OCI-LY1 (cell line): ENCODE results near the gene L3MBTL1.

Experiments used
- EZH2 ChIP-seq: fragments of 200-600 bp; sonication (generic), shearing (Covaris generic); IDR thresholded peaks from 2 replicates; pipeline ENCODE4 v1.8.0; 2017; ENCODE audit warnings: borderline replicate concordance, mixed run types, mild to moderate bottlenecking, antibody characterized with exemption, low read length, moderate library complexity, mixed read lengths
- TF ChIP-seq, protein P1 (sequence below): fragments of 200-600 bp; sonication (generic), shearing (Covaris generic); IDR thresholded peaks from 2 replicates; pipeline ENCODE4 v1.5.1; 2017; ENCODE audit warnings: mild to moderate bottlenecking, antibody characterized with exemption, low read length, moderate library complexity, mixed read lengths

DNA sequence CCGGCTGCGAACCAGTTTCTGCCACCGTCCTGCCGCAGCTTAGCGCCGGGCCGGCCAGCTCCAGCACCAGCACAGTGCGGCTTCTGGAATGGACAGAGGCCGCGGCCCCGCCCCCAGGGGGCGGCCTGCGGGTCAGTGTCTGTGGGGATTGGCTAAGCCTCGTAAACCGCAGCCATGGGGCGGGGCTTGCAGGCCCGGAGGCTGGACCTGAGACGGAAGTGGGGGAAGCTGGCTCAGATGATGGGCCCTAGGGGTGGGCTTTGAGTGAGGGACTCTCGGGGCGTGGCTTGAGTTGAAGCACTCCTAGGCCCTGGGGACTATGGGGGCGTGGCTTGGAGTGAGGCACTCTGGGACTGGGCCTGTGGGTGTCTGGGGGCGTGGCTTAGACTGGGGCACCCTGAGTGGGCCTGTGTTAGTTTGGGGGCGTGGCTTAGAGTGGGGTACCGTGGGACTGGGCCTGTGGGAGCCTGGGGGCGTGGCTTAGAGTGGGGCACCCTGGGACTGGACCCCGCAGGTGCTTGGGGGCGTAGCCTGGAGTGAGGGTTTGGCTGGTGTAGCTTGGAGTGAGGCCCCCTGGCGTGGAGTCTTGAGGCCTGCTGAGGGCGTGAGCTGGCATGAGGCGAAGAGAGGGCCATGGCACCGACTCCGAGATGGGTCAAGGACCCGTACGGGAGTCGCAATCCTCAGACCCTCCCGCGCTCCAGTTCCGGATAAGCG, 6.6 kb downstream of the L3MBTL1 start:
- TF ChIP-seq, protein P1, sequence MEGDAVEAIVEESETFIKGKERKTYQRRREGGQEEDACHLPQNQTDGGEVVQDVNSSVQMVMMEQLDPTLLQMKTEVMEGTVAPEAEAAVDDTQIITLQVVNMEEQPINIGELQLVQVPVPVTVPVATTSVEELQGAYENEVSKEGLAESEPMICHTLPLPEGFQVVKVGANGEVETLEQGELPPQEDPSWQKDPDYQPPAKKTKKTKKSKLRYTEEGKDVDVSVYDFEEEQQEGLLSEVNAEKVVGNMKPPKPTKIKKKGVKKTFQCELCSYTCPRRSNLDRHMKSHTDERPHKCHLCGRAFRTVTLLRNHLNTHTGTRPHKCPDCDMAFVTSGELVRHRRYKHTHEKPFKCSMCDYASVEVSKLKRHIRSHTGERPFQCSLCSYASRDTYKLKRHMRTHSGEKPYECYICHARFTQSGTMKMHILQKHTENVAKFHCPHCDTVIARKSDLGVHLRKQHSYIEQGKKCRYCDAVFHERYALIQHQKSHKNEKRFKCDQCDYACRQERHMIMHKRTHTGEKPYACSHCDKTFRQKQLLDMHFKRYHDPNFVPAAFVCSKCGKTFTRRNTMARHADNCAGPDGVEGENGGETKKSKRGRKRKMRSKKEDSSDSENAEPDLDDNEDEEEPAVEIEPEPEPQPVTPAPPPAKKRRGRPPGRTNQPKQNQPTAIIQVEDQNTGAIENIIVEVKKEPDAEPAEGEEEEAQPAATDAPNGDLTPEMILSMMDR: peak; percentile 42; the same call in 1 of the 2 replicates
- TF ChIP-seq EZH2: no peak
